ENCODE results near the gene PLA2R1.

The PLA2R1 gene

GRCh38 chr2:160028431-160029269 is 33.8 kb downstream of the PLA2R1 start:
- DNase-seq: no peak

GRCh38 chr2:160022162-160022561 is 40.3 kb downstream of the PLA2R1 start:
- no peak for DNase-seq

- DNase-seq: no peak
Measured at GRCh38 chr2:160019374-160020090, 42.9 kb downstream of the PLA2R1 start.

GRCh38 chr2:160015746-160016145 is 46.7 kb downstream of the PLA2R1 start:
- DNase-seq: no peak

- DNase-seq: no peak
Measured at GRCh38 chr2:160014227-160014626, 48.2 kb downstream of the PLA2R1 start.

GRCh38 chr2:160010361-160011145 is 51.9 kb downstream of the PLA2R1 start:
- DNase-seq: no peak

- DNase-seq: no peak
Measured at GRCh38 chr2:160007111-160007510, 55.3 kb downstream of the PLA2R1 start.

- DNase-seq: no peak
Measured at GRCh38 chr2:160006475-160006874, 55.9 kb downstream of the PLA2R1 start.

- DNase-seq: no peak
Measured at GRCh38 chr2:160005908-160006307, 56.5 kb downstream of the PLA2R1 start.

- no peak for DNase-seq
Measured at GRCh38 chr2:160005476-160005875, 56.9 kb downstream of the PLA2R1 start.

GRCh38 chr2:159998961-159999360 is 63.5 kb downstream of the PLA2R1 start:
- no peak for DNase-seq

GRCh38 chr2:159998243-159998642 is 64.2 kb downstream of the PLA2R1 start:
- no peak for DNase-seq

GRCh38 chr2:159996792-159997546 is 65.4 kb downstream of the PLA2R1 start:
- no peak for DNase-seq

- no peak for DNase-seq
Measured at GRCh38 chr2:159995038-159995437, 67.4 kb downstream of the PLA2R1 start.

- no peak for DNase-seq
Measured at GRCh38 chr2:159989249-159989648, 73.2 kb downstream of the PLA2R1 start.

GRCh38 chr2:159988412-159988970 is 73.9 kb downstream of the PLA2R1 start:
- no peak for DNase-seq

GRCh38 chr2:159987181-159987580 is 75.2 kb downstream of the PLA2R1 start:
- DNase-seq: no peak

- no peak for DNase-seq
Measured at GRCh38 chr2:159985656-159986055, 76.8 kb downstream of the PLA2R1 start.

- no peak for DNase-seq
Measured at GRCh38 chr2:159984034-159984433, 78.4 kb downstream of the PLA2R1 start.

GRCh38 chr2:159982842-159983785 is 79.3 kb downstream of the PLA2R1 start:
- DNase-seq: no peak

GRCh38 chr2:159982270-159982669 is 80.1 kb downstream of the PLA2R1 start:
- DNase-seq: no peak

Measured in effector CD8-positive, alpha-beta T cell (primary cell).